IMR-90 (cell line): ENCODE measurements around the gene CTDSP2. TPM values are rescaled to one million over a fixed set of nuclear protein-coding genes. Genes with fewer than 3 reads are reported as not detected.

ENCODE experiments used
- ATAC-seq: fragments of 200-7000 bp; cut with Tn5 transposase; 2 replicates; pipeline ENCODE4 v1.9.1; 2020; ENCODE audit warnings: low read depth, mild to moderate bottlenecking, moderate library complexity
- BruUV-seq: library from RNA; stranded (reverse); fragments of 400-500 nt; replicated peaks from 2 replicates; lab custom pipeline; 2021; lab: Mats Ljungman, UMichigan
- CTCF ChIA-PET: fragments of 300-600 bp; formaldehyde crosslinking; extraction: SDS; loops from one replicate; lab custom pipeline; 2021; ENCODE audit warnings: antibody characterized with exemption; lab: Yijun Ruan, JAX
- POLR2A ChIA-PET: fragments of 300-600 bp; sonication (Branson Sonifier 250); formaldehyde crosslinking; loops from one replicate; lab custom pipeline; 2022; ENCODE audit warnings: antibody characterized with exemption; ENCODE audit not compliant: unreplicated experiment; lab: Charles Lee
- DNase-seq: peaks from one replicate; pipeline ENCODE4 v3.0.0; 2013
- H2AFZ ChIP-seq: replicated peaks from 2 replicates; pipeline ENCODE3; 2013; ENCODE audit warnings: low read length, mild to moderate bottlenecking; ENCODE audit not compliant: poor library complexity
- H2AK5ac ChIP-seq: 2 replicates; pipeline ENCODE4 v1.6.1; 2013; ENCODE audit warnings: low read depth, low read length, inconsistent platforms
- H2AK9ac ChIP-seq: replicated peaks from 2 replicates; pipeline ENCODE3; 2013; ENCODE audit warnings: mild to moderate bottlenecking, low read depth, low read length, moderate library complexity; ENCODE audit not compliant: poor library complexity
- H2BK120ac ChIP-seq: 2 replicates; pipeline ENCODE4 v1.6.1; 2013; ENCODE audit warnings: low read depth, low read length, inconsistent platforms
- H2BK15ac ChIP-seq: 3 replicates; pipeline ENCODE4 v1.6.1; 2013; ENCODE audit warnings: low read depth, low read length, inconsistent platforms
- H2BK20ac ChIP-seq: 2 replicates; pipeline ENCODE4 v1.6.1; 2013; ENCODE audit warnings: low read depth, mild to moderate bottlenecking, inconsistent platforms, low read length, moderate library complexity
- H2BK5ac ChIP-seq: 2 replicates; pipeline ENCODE4 v1.6.1; 2013; ENCODE audit warnings: mild to moderate bottlenecking, low read depth, low read length, inconsistent platforms; ENCODE audit not compliant: poor library complexity, severe bottlenecking
- H3K14ac ChIP-seq: replicated peaks from 2 replicates; pipeline ENCODE4 v1.6.1; 2013; ENCODE audit warnings: low read depth, low read length, inconsistent platforms
- H3K18ac ChIP-seq: 2 replicates; pipeline ENCODE4 v1.6.1; 2013; ENCODE audit warnings: low read depth, low read length, control low read depth
- H3K23ac ChIP-seq: 2 replicates; pipeline ENCODE4 v1.6.1; 2013; ENCODE audit warnings: low read depth, low read length, inconsistent platforms
- H3K27ac ChIP-seq: 2 replicates; pipeline ENCODE4 v1.5.1; 2013; ENCODE audit warnings: mild to moderate bottlenecking, control low read depth, low read length; ENCODE audit not compliant: insufficient read depth
- H3K27me3 ChIP-seq: 2 replicates; pipeline ENCODE4 v1.6.1; 2013; ENCODE audit warnings: low read length; ENCODE audit not compliant: control insufficient read depth, insufficient read depth
- H3K36me3 ChIP-seq: 2 replicates; pipeline ENCODE4 v1.6.1; 2013; ENCODE audit warnings: low read length, mixed read lengths; ENCODE audit not compliant: control insufficient read depth, insufficient read depth
- H3K4ac ChIP-seq: 2 replicates; pipeline ENCODE4 v1.6.1; 2013; ENCODE audit warnings: low read depth, low read length, inconsistent platforms
- H3K4me1 ChIP-seq: 2 replicates; pipeline ENCODE4 v1.6.1; 2013; ENCODE audit warnings: low read length, mixed read lengths; ENCODE audit not compliant: control insufficient read depth, insufficient read depth
- H3K4me2 ChIP-seq: 2 replicates; pipeline ENCODE4 v1.6.1; 2013; ENCODE audit warnings: low read depth, mild to moderate bottlenecking, control low read depth, low read length, moderate library complexity
- H3K4me3 ChIP-seq: 2 replicates; pipeline ENCODE4 v1.5.1; 2013; ENCODE audit warnings: low read depth, mild to moderate bottlenecking, control low read depth, low read length, moderate library complexity; ENCODE audit not compliant: insufficient read depth
- H3K56ac ChIP-seq: 2 replicates; pipeline ENCODE4 v1.6.1; 2013; ENCODE audit warnings: low read length, inconsistent platforms; ENCODE audit not compliant: insufficient read depth; ENCODE audit errors: extremely low read depth
- H3K79me1 ChIP-seq, 2 experiments: 2 replicates each; pipeline ENCODE4 v1.6.1; 2013; ENCODE audit warnings: low read length in 2 of 2, inconsistent platforms in 1 of 2, low read depth in 1 of 2
- H3K9ac ChIP-seq: 2 replicates; pipeline ENCODE4 v1.6.1; 2013; ENCODE audit warnings: low read depth, low read length, control low read depth
- H3K9me1 ChIP-seq: 2 replicates; pipeline ENCODE4 v1.6.1; 2013; ENCODE audit warnings: low read length, inconsistent platforms; ENCODE audit not compliant: insufficient read depth
- H3K9me3 ChIP-seq: 2 replicates; pipeline ENCODE4 v1.6.1; 2013; ENCODE audit warnings: low read length; ENCODE audit not compliant: control insufficient read depth, insufficient read depth
- H4K20me1 ChIP-seq: 2 replicates; pipeline ENCODE4 v1.6.1; 2013; ENCODE audit warnings: low read length, inconsistent platforms; ENCODE audit not compliant: insufficient read depth
- H4K5ac ChIP-seq: 2 replicates; pipeline ENCODE4 v1.6.1; 2013; ENCODE audit warnings: mild to moderate bottlenecking, low read depth, low read length, control low read depth
- H4K8ac ChIP-seq, 2 experiments: 2 replicates each; pipeline ENCODE4 v1.6.1; 2013; ENCODE audit warnings: low read depth in 2 of 2, low read length in 2 of 2, control low read depth in 1 of 2, inconsistent platforms in 1 of 2
- H4K91ac ChIP-seq: 2 replicates; pipeline ENCODE4 v1.6.1; 2013; ENCODE audit warnings: low read depth, low read length, inconsistent platforms; ENCODE audit not compliant: insufficient read depth
- BHLHE40 ChIP-seq: fragments of 150-350 bp; IDR thresholded peaks from 2 replicates; pipeline ENCODE4 v1.6.1; 2016; ENCODE audit warnings: mild to moderate bottlenecking, low read depth, low read length
- CEBPB ChIP-seq: IDR thresholded peaks from 2 replicates; pipeline ENCODE4 v1.6.1; 2012; ENCODE audit warnings: low read depth, low read length, improper control_type of control experiment
- CHD1 ChIP-seq: IDR thresholded peaks from 2 replicates; pipeline ENCODE4 v1.6.1; 2012; ENCODE audit warnings: low read depth, low read length, improper control_type of control experiment
- CTCF ChIP-seq: conservative IDR thresholded peaks from 2 replicates; pipeline ENCODE4 v1.5.1; 2012; ENCODE audit warnings: mild to moderate bottlenecking, low read depth, low read length, improper control_type of control experiment
- FOS ChIP-seq: fragments of 150-350 bp; IDR thresholded peaks from 2 replicates; pipeline ENCODE4 v1.6.1; 2016; ENCODE audit warnings: low read depth, low read length
- MAZ ChIP-seq: IDR thresholded peaks from 2 replicates; pipeline ENCODE4 v1.6.1; 2012; ENCODE audit warnings: low read depth, mild to moderate bottlenecking, low read length, improper control_type of control experiment, moderate library complexity, borderline replicate concordance
- MXI1 ChIP-seq: IDR thresholded peaks from 2 replicates; pipeline ENCODE4 v1.6.1; 2012; ENCODE audit warnings: low read depth, mild to moderate bottlenecking, low read length, moderate library complexity, borderline replicate concordance
- RCOR1 ChIP-seq: IDR thresholded peaks from 2 replicates; pipeline ENCODE4 v1.6.1; 2012; ENCODE audit warnings: mild to moderate bottlenecking, low read length, improper control_type of control experiment; ENCODE audit not compliant: insufficient replicate concordance
- RFX5 ChIP-seq: IDR thresholded peaks from 2 replicates; pipeline ENCODE4 v1.8.0; 2012; ENCODE audit warnings: low read depth, mild to moderate bottlenecking, low read length, moderate library complexity
- SMC3 ChIP-seq: fragments of 150-350 bp; IDR thresholded peaks from 2 replicates; pipeline ENCODE4 v1.6.1; 2016; ENCODE audit warnings: low read depth, mild to moderate bottlenecking, antibody characterized with exemption, low read length, moderate library complexity
- WGBS, 2 experiments: methylation state at CpG; one replicate each; pipeline versions ENCODE4 v1.1.5 to v1.1.7; 2013; ENCODE audit warnings: missing lambda C conversion rate in 2 of 2; ENCODE audit not compliant: insufficient read length in 1 of 2; ENCODE audit errors: extremely low coverage in 2 of 2; 5-methylcytosine and 5-hydroxymethylcytosine counted together
- dilution Hi-C: fragments of 300-500 bp; cut with HindIII; formaldehyde crosslinking; loops from one replicate; pipeline ENCODE4 v1.14.3; 2018; ENCODE audit warnings: low sequenced_read_pairs; ENCODE audit not compliant: unreplicated experiment
- in situ Hi-C: fragments of 300-500 bp; cut with MboI; formaldehyde crosslinking; loops from 3 replicates; pipeline ENCODE4 v1.14.3; 2019; ENCODE audit warnings: low sequenced_read_pairs, inconsistent platforms, mixed read lengths
- intact Hi-C: fragments of 100-400 bp; cut with micrococcal nuclease; formaldehyde crosslinking; loops from 2 replicates; pipeline ENCODE4 v1.10.0; 2022
- polyA plus RNA-seq, 3 experiments: library from polyadenylated mRNA; depleted of rRNA; stranded (reverse); fragments of >200 nt; gene quantifications; 2 replicates each; pipeline ENCODE4 v1.2.3, GENCODE V29; 2012; ENCODE audit warnings: low replicate concordance in 1 of 3
- total RNA-seq: library from RNA; depleted of rRNA; stranded (reverse); fragments of >200 nt; gene quantifications from 2 replicates; pipeline ENCODE4 v1.2.3, GENCODE V29; 2012
- TF ChIP-seq, protein P1 (sequence below): fragments of 150-350 bp; IDR thresholded peaks from 2 replicates; pipeline ENCODE4 v1.6.1; 2017; ENCODE audit warnings: mild to moderate bottlenecking, antibody characterized with exemption, low read length, low read depth
- TF ChIP-seq, protein P2 (sequence below): fragments of 150-350 bp; IDR thresholded peaks from 2 replicates; pipeline ENCODE4 v1.6.1; 2016; ENCODE audit warnings: low read depth, mild to moderate bottlenecking, low read length, moderate library complexity, borderline replicate concordance

CTDSP2 gene
- total and polyA plus RNA-seq, 2 of the 4 experiments (the other 2 are of a cell fraction) = 114 to 156 TPM

- H4K91ac ChIP-seq = peak within 1 kb of the TSS; percentile 70
- H3K14ac ChIP-seq = peak within 1 kb of the TSS; percentile 82; the same call in 1 of the 2 replicates
- no peak within 1 kb of the TSS for H2BK120ac ChIP-seq
- no peak within 1 kb of the TSS for H2BK15ac ChIP-seq
- peak within 1 kb of the TSS; percentile 62 for H2AK5ac ChIP-seq
- POLR2A ChIA-PET = interaction anchor here (0.9 kb wide), 1 partner anchor 11 kb away, joined by 4 read pairs; no protein-coding TSS in a partner anchor
- no TSS peak for BruUV-seq
- H2BK20ac ChIP-seq = no peak within 1 kb of the TSS
- peak within 1 kb of the TSS; percentile 73 for H3K27ac ChIP-seq
- H3K9ac ChIP-seq = peak within 1 kb of the TSS; percentile 92
- DNase-seq (peak; percentile 93), ATAC-seq (peak; percentile 98)
- H2AK9ac ChIP-seq = peak within 1 kb of the TSS; percentile 94
- H3K18ac ChIP-seq = no peak within 1 kb of the TSS
- dilution Hi-C loops = no loop called here
- H2AFZ ChIP-seq = peak within 1 kb of the TSS; percentile 98
- 0 out of 2 replicates have a peak, but pooled peaks cover 2% of the 10 kb centered on the region for H3K4me1 ChIP-seq
- peak within 1 kb of the TSS; percentile 94 for H3K4me3 ChIP-seq
- H3K4me2 ChIP-seq = peak within 1 kb of the TSS; percentile 98
- H4K8ac ChIP-seq = peak within 1 kb of the TSS; percentile 63 to 96
- peak within 1 kb of the TSS; percentile 88 for H4K5ac ChIP-seq
- no peaks in the 10 kb centered on the region for H3K27me3 ChIP-seq
- H3K56ac ChIP-seq = peak within 1 kb of the TSS; percentile 72
- no peaks in the 10 kb centered on the region for H3K9me3 ChIP-seq
- intact Hi-C loops = loop anchor here (1.0 kb wide), 2 partner anchors 31 to 122 kb away; partner anchors contain the start of gene CDK4
- H3K9me1 ChIP-seq = no peaks in the 10 kb centered on the region
- H4K20me1 ChIP-seq = no peaks in the 10 kb centered on the region
- H3K36me3 ChIP-seq = peaks cover 8% of the 10 kb centered on the region
- H3K4ac ChIP-seq = peak within 1 kb of the TSS; percentile 80
- H3K79me1 ChIP-seq = peaks cover 14 to 24% of the 10 kb centered on the region in 2 experiments; a peak in 3 of 4 replicates
- CTCF ChIA-PET = interaction anchor here (0.6 to 1.0 kb wide), 7 partner anchors 15 to 1868 kb away, joined by 3 to 6 read pairs (median 3); no protein-coding TSS in a partner anchor
- H2BK5ac ChIP-seq = peak within 1 kb of the TSS; percentile 63
- in situ Hi-C loops = no loop called here
- 1% methylated on average over 14 of the region's 45 CpGs; no CpG with 5 or more reads in 1 of the 2 experiments for WGBS, 2 experiments
- H3K23ac ChIP-seq = peak within 1 kb of the TSS; percentile 69; the same call in 1 of the 2 replicates
- TF ChIP-seq RCOR1 (no peak), BHLHE40 (peak; percentile 20; the same call in 1 of the 2 replicates), CEBPB (peak; percentile 97), RFX5 (no peak), MXI1 (peak; percentile 84), SMC3 (peak; percentile 49; the same call in 1 of the 2 replicates), FOS (no peak), MAZ (peak; percentile 71; the same call in 1 of the 2 replicates), CTCF (peak; percentile 97), CHD1 (no peak)
- TF ChIP-seq, protein P1, sequence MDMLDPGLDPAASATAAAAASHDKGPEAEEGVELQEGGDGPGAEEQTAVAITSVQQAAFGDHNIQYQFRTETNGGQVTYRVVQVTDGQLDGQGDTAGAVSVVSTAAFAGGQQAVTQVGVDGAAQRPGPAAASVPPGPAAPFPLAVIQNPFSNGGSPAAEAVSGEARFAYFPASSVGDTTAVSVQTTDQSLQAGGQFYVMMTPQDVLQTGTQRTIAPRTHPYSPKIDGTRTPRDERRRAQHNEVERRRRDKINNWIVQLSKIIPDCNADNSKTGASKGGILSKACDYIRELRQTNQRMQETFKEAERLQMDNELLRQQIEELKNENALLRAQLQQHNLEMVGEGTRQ = no peak; the same call in 1 of the 2 replicates
- TF ChIP-seq, protein P2, sequence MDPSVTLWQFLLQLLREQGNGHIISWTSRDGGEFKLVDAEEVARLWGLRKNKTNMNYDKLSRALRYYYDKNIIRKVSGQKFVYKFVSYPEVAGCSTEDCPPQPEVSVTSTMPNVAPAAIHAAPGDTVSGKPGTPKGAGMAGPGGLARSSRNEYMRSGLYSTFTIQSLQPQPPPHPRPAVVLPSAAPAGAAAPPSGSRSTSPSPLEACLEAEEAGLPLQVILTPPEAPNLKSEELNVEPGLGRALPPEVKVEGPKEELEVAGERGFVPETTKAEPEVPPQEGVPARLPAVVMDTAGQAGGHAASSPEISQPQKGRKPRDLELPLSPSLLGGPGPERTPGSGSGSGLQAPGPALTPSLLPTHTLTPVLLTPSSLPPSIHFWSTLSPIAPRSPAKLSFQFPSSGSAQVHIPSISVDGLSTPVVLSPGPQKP = no peak
Measured at GRCh38 chr12:57782608-57783465, 63.7 kb downstream of the CTDSP2 start, which contains the start of gene TSFM. Gene TSFM (plus strand): TSS chr12:57782787. CDS start chr12:57782802, 15 bp downstream.
